ENCODE data around the gene TRERF1.

- TF ChIP-seq POLR2A (IDR thresholded peaks at IDR 0.05), result no peak
- no peak for TF ChIP-seq CTCF (IDR thresholded peaks at IDR 0.05)
Observed at GRCh38 chr6:42276034-42276890, 175.5 kb downstream of the TRERF1 start.

Measured in suprapubic skin (tissue), 3 donors.